KMS-11 (cell line): ENCODE results near the gene GPR179.
"Not testable (repeated sequence)": the region's sequence is repeated elsewhere in the genome, so short reads cannot be mapped to it uniquely, and the experiment has no call there.

Experiments
- H2AFZ ChIP-seq: fragments of 200-600 bp; sonication (generic); 2 replicates; pipeline ENCODE4 v1.6.1; 2016; ENCODE audit warnings: antibody characterized with exemption, mixed run types, low read depth
- H3K27ac ChIP-seq: fragments of 200-600 bp; sonication (generic); 2 replicates; pipeline ENCODE4 v1.6.1; 2016; ENCODE audit warnings: mild to moderate bottlenecking, mixed run types
- H3K27me3 ChIP-seq: fragments of 200-600 bp; sonication (generic); 2 replicates; pipeline ENCODE4 v1.6.1; 2017; ENCODE audit warnings: mild to moderate bottlenecking, low read depth, mixed run types, moderate library complexity; ENCODE audit not compliant: insufficient read depth
- H3K36me3 ChIP-seq: fragments of 200-600 bp; sonication (generic); 2 replicates; pipeline ENCODE4 v1.6.1; 2017; ENCODE audit warnings: mild to moderate bottlenecking, mixed run types; ENCODE audit not compliant: insufficient read depth
- H3K4me1 ChIP-seq: fragments of 200-600 bp; sonication (generic); 2 replicates; pipeline ENCODE4 v1.6.1; 2016; ENCODE audit warnings: mild to moderate bottlenecking, low read depth, mixed run types; ENCODE audit not compliant: poor library complexity, severe bottlenecking
- H3K4me2 ChIP-seq: fragments of 200-600 bp; sonication (generic); 2 replicates; pipeline ENCODE4 v1.7.0; 2016; ENCODE audit warnings: mild to moderate bottlenecking, mixed run types
- H3K4me3 ChIP-seq: fragments of 200-600 bp; sonication (generic); IDR thresholded peaks from 2 replicates; pipeline ENCODE4 v1.6.1; 2017; ENCODE audit warnings: low read depth, low read length, mixed read lengths; ENCODE audit not compliant: insufficient read depth
- H3K79me2 ChIP-seq: fragments of 200-600 bp; sonication (generic); 2 replicates; pipeline ENCODE4 v1.6.1; 2016; ENCODE audit warnings: low read depth, mixed run types; ENCODE audit not compliant: insufficient read depth
- H3K9ac ChIP-seq: fragments of 200-600 bp; sonication (generic); 2 replicates; pipeline ENCODE4 v1.6.1; 2016; ENCODE audit warnings: mild to moderate bottlenecking, mixed run types
- H4K20me1 ChIP-seq: fragments of 200-600 bp; sonication (generic); 2 replicates; pipeline ENCODE4 v1.6.1; 2016; ENCODE audit warnings: mild to moderate bottlenecking, mixed run types; ENCODE audit not compliant: insufficient read depth
- TF ChIP-seq, protein P1 (sequence below): fragments of 200-600 bp; sonication (generic); conservative IDR thresholded peaks from 2 replicates; pipeline ENCODE4 v1.6.1; 2017; ENCODE audit warnings: low read depth, mild to moderate bottlenecking, antibody characterized with exemption, low read length, moderate library complexity, mixed read lengths

GPR179 gene

DNA sequence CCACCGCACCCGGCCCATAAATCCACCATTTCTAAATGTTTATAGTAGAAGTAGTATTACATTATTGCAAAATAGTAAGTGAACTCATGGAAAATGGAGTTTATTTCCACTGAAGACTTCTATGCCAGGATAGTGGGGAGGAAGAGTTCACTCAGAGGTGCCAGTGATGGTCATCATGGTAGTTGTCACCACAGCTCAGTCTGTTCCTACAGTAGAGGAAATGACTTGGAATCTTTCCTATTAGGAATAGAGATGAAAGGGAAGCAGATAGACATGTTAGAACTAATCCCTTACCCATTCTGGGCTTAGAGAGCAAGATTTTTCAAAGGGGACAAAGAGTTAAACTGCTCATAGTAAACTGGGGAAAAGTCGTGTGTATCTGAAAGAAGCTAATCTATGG is 26.7 kb downstream of the GPR179 start:
- no peaks in the 10 kb centered on the region for H3K79me2 ChIP-seq
- no peak overlapping the region for H3K27ac ChIP-seq
- no peak overlapping the region for H3K4me2 ChIP-seq
- H3K9ac ChIP-seq = no peak overlapping the region
- TF ChIP-seq, protein P1, sequence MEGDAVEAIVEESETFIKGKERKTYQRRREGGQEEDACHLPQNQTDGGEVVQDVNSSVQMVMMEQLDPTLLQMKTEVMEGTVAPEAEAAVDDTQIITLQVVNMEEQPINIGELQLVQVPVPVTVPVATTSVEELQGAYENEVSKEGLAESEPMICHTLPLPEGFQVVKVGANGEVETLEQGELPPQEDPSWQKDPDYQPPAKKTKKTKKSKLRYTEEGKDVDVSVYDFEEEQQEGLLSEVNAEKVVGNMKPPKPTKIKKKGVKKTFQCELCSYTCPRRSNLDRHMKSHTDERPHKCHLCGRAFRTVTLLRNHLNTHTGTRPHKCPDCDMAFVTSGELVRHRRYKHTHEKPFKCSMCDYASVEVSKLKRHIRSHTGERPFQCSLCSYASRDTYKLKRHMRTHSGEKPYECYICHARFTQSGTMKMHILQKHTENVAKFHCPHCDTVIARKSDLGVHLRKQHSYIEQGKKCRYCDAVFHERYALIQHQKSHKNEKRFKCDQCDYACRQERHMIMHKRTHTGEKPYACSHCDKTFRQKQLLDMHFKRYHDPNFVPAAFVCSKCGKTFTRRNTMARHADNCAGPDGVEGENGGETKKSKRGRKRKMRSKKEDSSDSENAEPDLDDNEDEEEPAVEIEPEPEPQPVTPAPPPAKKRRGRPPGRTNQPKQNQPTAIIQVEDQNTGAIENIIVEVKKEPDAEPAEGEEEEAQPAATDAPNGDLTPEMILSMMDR = no peak
- no peaks in the 10 kb centered on the region for H4K20me1 ChIP-seq
- H3K4me3 ChIP-seq = no peak overlapping the region
- no peaks in the 10 kb centered on the region for H3K4me1 ChIP-seq
- H3K27me3 ChIP-seq = no peaks in the 10 kb centered on the region
- no peaks in the 10 kb centered on the region for H3K36me3 ChIP-seq
- no peak overlapping the region for H2AFZ ChIP-seq

DNA sequence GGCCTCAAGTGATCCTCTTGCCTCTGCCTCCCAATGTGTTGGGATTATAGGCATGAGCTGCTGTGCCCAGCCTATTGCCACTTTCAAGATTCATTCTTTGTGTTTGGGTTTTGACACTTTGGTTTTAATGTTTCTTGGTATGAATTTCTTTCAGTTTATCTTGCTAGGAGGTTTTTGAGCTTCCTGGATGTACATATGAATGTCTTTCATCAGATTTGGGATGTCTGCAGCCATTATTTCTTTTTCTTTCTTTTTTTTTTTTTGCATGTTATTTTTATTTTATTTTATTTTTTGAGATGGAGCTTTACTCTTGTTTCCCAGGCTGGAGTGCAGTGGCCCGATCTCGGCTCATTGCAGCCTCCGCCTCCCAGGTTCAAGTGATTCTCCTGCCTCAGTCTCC is 28.3 kb downstream of the GPR179 start:
- no peaks in the 10 kb centered on the region for H3K27me3 ChIP-seq
- H3K9ac ChIP-seq = no peak overlapping the region
- H3K27ac ChIP-seq = no peak overlapping the region
- no peaks in the 10 kb centered on the region for H3K36me3 ChIP-seq
- no peaks in the 10 kb centered on the region for H3K4me1 ChIP-seq
- H3K4me2 ChIP-seq = no peak overlapping the region
- H2AFZ ChIP-seq = no peak overlapping the region
- no peaks in the 10 kb centered on the region for H3K79me2 ChIP-seq
- no peak overlapping the region for H3K4me3 ChIP-seq
- TF ChIP-seq, protein P1 = no peak
- H4K20me1 ChIP-seq = no peaks in the 10 kb centered on the region

DNA sequence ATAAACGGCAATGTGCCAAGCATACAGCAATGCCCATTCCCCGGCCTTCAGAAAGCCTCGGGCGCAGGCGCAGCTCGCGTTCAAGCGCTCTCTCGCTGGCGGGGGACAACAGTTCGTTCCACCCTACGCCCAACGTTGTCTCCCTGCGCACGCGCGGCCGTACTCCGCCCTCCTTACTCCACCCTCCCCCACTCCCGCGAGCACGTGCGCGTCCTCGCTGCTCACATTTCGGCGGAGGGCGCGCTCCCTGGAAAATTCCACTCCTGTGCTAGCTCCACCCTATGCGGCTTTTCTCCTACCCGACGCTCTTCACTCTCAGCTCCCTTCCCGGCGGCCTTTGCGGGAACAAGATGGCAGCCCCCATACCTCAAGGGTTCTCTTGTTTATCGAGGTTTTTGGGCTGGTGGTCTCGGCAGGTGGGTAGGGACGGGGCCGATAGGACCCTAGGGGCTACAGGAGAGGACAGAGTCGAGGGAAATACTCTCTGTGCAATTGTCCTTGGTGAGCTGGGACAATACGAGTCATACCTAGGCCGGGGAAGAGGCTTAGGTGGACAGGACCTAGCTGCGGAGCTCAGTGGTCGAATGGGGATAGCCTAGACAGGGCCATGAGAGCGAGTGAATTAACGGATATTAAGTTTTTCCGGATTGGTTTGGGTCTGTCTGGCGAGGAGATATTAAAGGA is 46.8 kb downstream of the GPR179 start, which contains the start of gene MRPL45:
Gene MRPL45 (plus strand): TSS at position 335 of the 684 bp plus-strand sequence. CDS start 16 bp downstream, at position 351.
- peak within 1 kb of the TSS; percentile 58 for H3K27ac ChIP-seq
- H3K79me2 ChIP-seq, H3K4me1 ChIP-seq, H3K4me3 ChIP-seq, H3K27me3 ChIP-seq, H4K20me1 ChIP-seq, H3K36me3 ChIP-seq: not testable (repeated sequence)
- peak within 1 kb of the TSS; percentile 79 for H2AFZ ChIP-seq
- H3K9ac ChIP-seq = peak within 1 kb of the TSS; percentile 68
- peak within 1 kb of the TSS; percentile 47 for H3K4me2 ChIP-seq

DNA sequence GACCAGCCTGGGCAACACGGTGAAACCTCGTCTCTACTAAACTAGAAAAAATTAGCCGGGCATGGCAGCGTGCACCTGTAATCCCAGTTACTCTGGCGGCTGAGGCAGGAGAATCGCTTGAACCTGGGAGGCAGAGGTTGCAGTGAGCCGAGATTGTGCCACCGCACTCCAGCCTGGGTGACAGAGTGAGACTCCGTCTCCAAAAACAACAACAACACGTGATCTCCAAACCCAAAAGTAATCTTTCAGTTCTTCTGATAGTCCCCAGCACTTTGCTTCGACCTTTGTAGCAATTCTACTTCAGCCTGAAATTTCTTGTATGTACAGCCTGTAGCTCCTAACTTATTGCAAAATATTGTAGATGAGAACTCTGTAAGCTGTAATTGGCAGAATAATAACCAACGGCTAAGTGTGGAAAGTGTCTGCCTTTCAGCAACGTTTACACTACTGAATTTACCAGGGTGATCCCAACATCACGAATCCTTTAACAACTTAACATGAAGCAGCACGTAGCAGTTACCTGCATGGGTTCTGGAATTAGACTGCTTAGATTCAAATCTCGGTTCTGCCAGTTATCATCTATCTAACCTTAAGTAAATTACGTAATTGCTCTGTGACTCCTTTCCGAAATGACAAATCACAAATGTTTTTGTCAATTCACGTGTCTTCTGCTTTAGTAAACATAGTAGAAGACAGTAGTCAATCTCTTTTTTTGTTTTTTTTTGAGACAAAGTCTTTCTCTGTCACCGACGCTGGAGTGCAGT is 48.0 kb downstream of the GPR179 start:
- not testable (repeated sequence) for H2AFZ ChIP-seq, H3K27ac ChIP-seq, H3K4me3 ChIP-seq, H3K36me3 ChIP-seq, H4K20me1 ChIP-seq, H3K4me1 ChIP-seq, H3K4me2 ChIP-seq, H3K79me2 ChIP-seq, H3K27me3 ChIP-seq
- 0 out of 2 replicates have a peak overlapping the region, but pooled peaks have one; percentile 68 for H3K9ac ChIP-seq

DNA sequence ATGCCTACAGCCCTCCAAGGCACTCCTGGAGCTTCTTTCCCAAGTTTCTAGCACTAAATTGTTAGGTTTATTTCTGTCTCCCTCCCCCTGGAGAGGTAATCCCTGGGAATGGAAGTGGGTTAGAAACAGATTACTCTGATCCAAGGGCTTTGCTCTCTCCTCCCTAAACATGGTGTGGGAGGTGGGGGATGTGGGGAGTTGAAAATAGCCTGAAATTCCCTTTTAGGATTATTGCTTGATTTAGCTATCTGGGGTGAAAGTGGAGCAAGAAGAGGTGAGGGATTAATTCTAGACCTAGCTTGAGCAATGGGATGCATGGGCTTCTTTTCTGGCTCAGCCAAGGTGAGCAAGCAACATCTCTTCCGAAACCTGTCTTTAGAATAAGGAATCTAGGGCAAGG is 54.0 kb downstream of the GPR179 start:
- not testable (repeated sequence) for H3K27ac ChIP-seq, H4K20me1 ChIP-seq, H3K4me3 ChIP-seq, H3K9ac ChIP-seq, H3K27me3 ChIP-seq, H3K79me2 ChIP-seq, H3K4me2 ChIP-seq, H2AFZ ChIP-seq, H3K36me3 ChIP-seq
- peaks cover 24% of the 10 kb centered on the region for H3K4me1 ChIP-seq
